ENCODE measurements around the gene LGALS3BP.
A peak's percentile ranks its signal among the peaks of the same experiment; 100 is the strongest.

Gene LGALS3BP

DNA sequence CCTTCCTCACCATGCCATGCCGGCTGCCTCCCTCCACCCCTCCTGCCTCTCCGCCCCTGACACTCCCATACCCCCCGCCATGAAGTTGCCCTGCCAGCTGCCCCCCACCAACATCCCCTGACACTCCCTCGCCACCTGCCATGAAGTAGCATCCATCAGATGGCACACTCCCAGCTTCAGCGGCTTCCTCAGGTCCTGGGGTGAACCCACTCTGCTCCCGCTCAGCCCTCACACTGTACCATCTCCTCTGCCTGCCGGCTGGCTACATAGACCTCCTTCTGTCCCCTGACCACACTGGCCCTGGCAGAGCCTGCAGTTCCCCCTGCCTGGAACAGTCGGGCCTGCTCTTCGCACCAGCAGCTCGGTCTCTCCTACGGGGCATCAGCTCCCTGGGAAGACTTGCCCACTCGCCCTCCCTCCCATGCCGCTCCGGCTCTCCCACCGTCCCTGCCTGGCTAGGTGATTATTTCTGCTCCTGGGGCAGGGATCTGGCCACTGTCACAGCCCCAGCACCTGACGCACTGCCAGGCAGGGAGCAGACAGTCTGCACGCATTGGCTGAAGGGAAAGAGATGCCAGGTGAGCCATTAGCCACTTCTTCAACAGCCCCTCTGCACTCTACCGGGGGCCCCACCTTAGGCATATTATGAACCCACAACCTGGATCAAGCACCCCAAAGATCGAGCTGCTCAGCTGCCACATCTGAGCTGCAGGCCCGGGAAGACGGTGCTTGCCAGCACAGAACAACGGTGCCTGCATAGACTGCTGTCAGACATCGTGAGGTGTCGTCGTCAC is 20.9 kb upstream of the LGALS3BP start:
- no peak for ATAC-seq (ENCODE audit: low read depth)
- no peaks in the 10 kb centered on the region for H3K27me3 ChIP-seq (ENCODE audit: insufficient read depth, poor library complexity, severe bottlenecking)
- H3K4me3 ChIP-seq (ENCODE audit: severe bottlenecking), result no peak overlapping the region
- H3K9me3 ChIP-seq (ENCODE audit: severe bottlenecking), result no peaks in the 10 kb centered on the region
- peaks cover 53% of the 10 kb centered on the region for H3K36me3 ChIP-seq (ENCODE audit: low read depth)
- peaks cover 22% of the 10 kb centered on the region for H3K4me1 ChIP-seq (ENCODE audit: insufficient read depth, poor library complexity, severe bottlenecking)
- TF ChIP-seq CTCF (IDR thresholded peaks at IDR 0.05; ENCODE audit: poor library complexity, severe bottlenecking), result no peak
- peak; percentile 54 for DNase-seq (ENCODE audit: low spot score)
- no peak overlapping the region for H3K27ac ChIP-seq (ENCODE audit: poor library complexity, severe bottlenecking)

DNA sequence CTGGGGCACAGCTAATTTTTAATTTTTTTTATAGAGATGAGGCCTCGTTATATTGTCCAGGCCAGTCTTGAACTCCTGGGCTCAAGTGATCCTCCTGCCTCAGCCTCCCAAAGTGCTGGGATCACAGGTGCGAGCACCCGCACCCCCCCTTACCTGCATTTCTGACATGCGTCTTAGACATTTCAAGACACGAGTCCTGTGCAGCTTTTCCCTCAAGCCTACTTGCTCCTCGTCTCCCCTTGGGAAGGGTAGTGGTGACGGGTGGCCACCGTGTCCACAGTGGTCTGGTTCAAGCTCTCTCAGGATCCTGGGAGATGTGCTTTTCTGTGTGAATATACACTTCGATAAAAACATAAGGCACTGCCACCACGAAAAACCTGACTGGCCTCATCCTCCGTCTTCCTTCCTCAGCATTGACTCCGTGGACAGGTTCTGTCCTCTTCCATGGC is 20.2 kb upstream of the LGALS3BP start:
- TF ChIP-seq CTCF (IDR thresholded peaks at IDR 0.05; ENCODE audit: poor library complexity, severe bottlenecking), result no peak
- ATAC-seq (ENCODE audit: low read depth), result no peak
- peaks cover 58% of the 10 kb centered on the region for H3K36me3 ChIP-seq (ENCODE audit: low read depth)
- peaks cover 19% of the 10 kb centered on the region for H3K4me1 ChIP-seq (ENCODE audit: insufficient read depth, poor library complexity, severe bottlenecking)
- no peak overlapping the region for H3K27ac ChIP-seq (ENCODE audit: poor library complexity, severe bottlenecking)
- no peak overlapping the region for H3K4me3 ChIP-seq (ENCODE audit: severe bottlenecking)
- DNase-seq (ENCODE audit: low spot score), result no peak
- no peaks in the 10 kb centered on the region for H3K27me3 ChIP-seq (ENCODE audit: insufficient read depth, poor library complexity, severe bottlenecking)
- H3K9me3 ChIP-seq (ENCODE audit: severe bottlenecking), result no peaks in the 10 kb centered on the region

- Histone ChIP-seq H3K9me3 (ENCODE audit: severe bottlenecking) (no peaks in the 10 kb centered on the region), H3K4me1 (ENCODE audit: insufficient read depth, poor library complexity, severe bottlenecking) (peaks cover 19% of the 10 kb centered on the region), H3K27ac (ENCODE audit: poor library complexity, severe bottlenecking) (peak overlapping the region; percentile 19), H3K36me3 (ENCODE audit: low read depth) (peaks cover 65% of the 10 kb centered on the region), H3K4me3 (ENCODE audit: severe bottlenecking) (no peak overlapping the region), H3K27me3 (ENCODE audit: insufficient read depth, poor library complexity, severe bottlenecking) (no peaks in the 10 kb centered on the region)
- ATAC-seq (ENCODE audit: low read depth) (no peak), DNase-seq (ENCODE audit: low spot score) (no peak)
- TF ChIP-seq CTCF (IDR thresholded peaks at IDR 0.05; ENCODE audit: poor library complexity, severe bottlenecking), result no peak
Measured at GRCh38 chr17:78999056-78999768, 19.5 kb upstream of the LGALS3BP start.

- Histone ChIP-seq H3K9me3 (ENCODE audit: severe bottlenecking) (no peaks in the 10 kb centered on the region), H3K4me3 (ENCODE audit: severe bottlenecking) (no peak overlapping the region), H3K27ac (ENCODE audit: poor library complexity, severe bottlenecking) (peak overlapping the region; percentile 19), H3K36me3 (ENCODE audit: low read depth) (peaks cover 67% of the 10 kb centered on the region), H3K27me3 (ENCODE audit: insufficient read depth, poor library complexity, severe bottlenecking) (no peaks in the 10 kb centered on the region), H3K4me1 (ENCODE audit: insufficient read depth, poor library complexity, severe bottlenecking) (peaks cover 19% of the 10 kb centered on the region)
- TF ChIP-seq CTCF (IDR thresholded peaks at IDR 0.05; ENCODE audit: poor library complexity, severe bottlenecking), result no peak
- DNase-seq (ENCODE audit: low spot score) (no peak), ATAC-seq (ENCODE audit: low read depth) (no peak; the same call in 2 of the 3 replicates)
Measured at GRCh38 chr17:78998311-78999055, 18.8 kb upstream of the LGALS3BP start.
